Measurements from ENCODE around the gene SLC39A11.

- TF ChIP-seq, protein P1, sequence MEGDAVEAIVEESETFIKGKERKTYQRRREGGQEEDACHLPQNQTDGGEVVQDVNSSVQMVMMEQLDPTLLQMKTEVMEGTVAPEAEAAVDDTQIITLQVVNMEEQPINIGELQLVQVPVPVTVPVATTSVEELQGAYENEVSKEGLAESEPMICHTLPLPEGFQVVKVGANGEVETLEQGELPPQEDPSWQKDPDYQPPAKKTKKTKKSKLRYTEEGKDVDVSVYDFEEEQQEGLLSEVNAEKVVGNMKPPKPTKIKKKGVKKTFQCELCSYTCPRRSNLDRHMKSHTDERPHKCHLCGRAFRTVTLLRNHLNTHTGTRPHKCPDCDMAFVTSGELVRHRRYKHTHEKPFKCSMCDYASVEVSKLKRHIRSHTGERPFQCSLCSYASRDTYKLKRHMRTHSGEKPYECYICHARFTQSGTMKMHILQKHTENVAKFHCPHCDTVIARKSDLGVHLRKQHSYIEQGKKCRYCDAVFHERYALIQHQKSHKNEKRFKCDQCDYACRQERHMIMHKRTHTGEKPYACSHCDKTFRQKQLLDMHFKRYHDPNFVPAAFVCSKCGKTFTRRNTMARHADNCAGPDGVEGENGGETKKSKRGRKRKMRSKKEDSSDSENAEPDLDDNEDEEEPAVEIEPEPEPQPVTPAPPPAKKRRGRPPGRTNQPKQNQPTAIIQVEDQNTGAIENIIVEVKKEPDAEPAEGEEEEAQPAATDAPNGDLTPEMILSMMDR (IDR thresholded peaks at IDR 0.05), result no peak
- TF ChIP-seq POLR2A (IDR thresholded peaks at IDR 0.05) (no peak), POLR2AphosphoS5 (IDR thresholded peaks at IDR 0.05) (no peak), EP300 (IDR thresholded peaks at IDR 0.05) (no peak)
Observed at GRCh38 chr17:73083432-73083831, 9.1 kb downstream of the SLC39A11 start.
